ENCODE results near the gene ERP27.

ERP27 gene

GRCh38 chr12:14879222-14879933, 59.0 kb downstream of the ERP27 start:
- H3K4ac ChIP-seq (ENCODE audit: low read depth, low read length): no peak overlapping the region
- H3K79me1 ChIP-seq (ENCODE audit: low read length): no peaks in the 10 kb centered on the region
- no peak overlapping the region for H3K4me2 ChIP-seq (ENCODE audit: low read length)
- WGBS (ENCODE audit: extremely low coverage, insufficient coverage, insufficient read length): no CpG with 5 or more reads among the region's 8 CpGs
- no peak overlapping the region for H3K27ac ChIP-seq (ENCODE audit: low read depth, low read length)
- H4K8ac ChIP-seq (ENCODE audit: low read depth, low read length): no peak overlapping the region
- no peaks in the 10 kb centered on the region for H3K36me3 ChIP-seq (ENCODE audit: control insufficient read depth in 1 of 2, insufficient read depth in 2 of 2, low read length in 2 of 2)
- H2BK5ac ChIP-seq (ENCODE audit: low read depth, low read length, poor library complexity): no peak overlapping the region
- H3K9ac ChIP-seq (ENCODE audit: low read length): no peak overlapping the region
- no peak overlapping the region for H3K23ac ChIP-seq (ENCODE audit: low read length)
- no peak overlapping the region for H2BK12ac ChIP-seq (ENCODE audit: low read length)
- H2AFZ ChIP-seq (ENCODE audit: insufficient read depth, low read length, poor library complexity): no peak overlapping the region
- DNase-seq: no peak
- H3K9me3 ChIP-seq (ENCODE audit: insufficient read depth, low read depth, low read length): no peaks in the 10 kb centered on the region
- H2BK120ac ChIP-seq (ENCODE audit: insufficient read depth, low read length, poor library complexity): no peak overlapping the region
- H4K91ac ChIP-seq (ENCODE audit: low read depth, low read length): no peak overlapping the region
- no peak overlapping the region for H3K18ac ChIP-seq (ENCODE audit: low read length)
- H3K27me3 ChIP-seq (ENCODE audit: insufficient read depth, low read length): no peaks in the 10 kb centered on the region
- no peaks in the 10 kb centered on the region for H3K79me2 ChIP-seq (ENCODE audit: control insufficient read depth, insufficient read depth, low read length, poor library complexity)
- no peak overlapping the region for H3K4me3 ChIP-seq (ENCODE audit: low read depth, low read length)
- no peaks in the 10 kb centered on the region for H3K4me1 ChIP-seq (ENCODE audit: control insufficient read depth in 1 of 2, insufficient read depth in 2 of 2, low read length in 2 of 2)
- no peak overlapping the region for H2AK5ac ChIP-seq (ENCODE audit: low read length)
- no peak overlapping the region for H3K14ac ChIP-seq (ENCODE audit: low read length)
- no peak overlapping the region for H4K12ac ChIP-seq (ENCODE audit: low read depth, low read length)

DNA sequence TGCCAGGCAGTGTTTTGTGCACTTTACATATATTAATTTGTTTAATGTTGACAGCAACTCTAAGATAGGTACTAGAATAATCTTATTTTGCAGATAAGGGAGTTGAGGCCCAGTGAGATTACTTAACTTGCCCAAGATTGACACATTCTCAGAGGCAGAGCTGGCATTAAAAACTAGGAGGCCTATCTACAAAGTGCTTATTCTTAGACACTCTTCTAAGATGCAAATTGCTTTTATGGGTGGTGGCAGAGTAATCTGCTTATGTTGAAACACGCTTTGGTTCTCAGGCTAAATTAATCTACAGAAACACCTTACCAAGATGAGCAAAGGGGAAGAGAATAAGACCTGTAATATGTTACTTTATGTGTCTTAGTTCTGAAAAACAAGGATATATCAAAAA, 59.8 kb downstream of the ERP27 start:
- Histone ChIP-seq H3K27ac (ENCODE audit: low read depth, low read length) (no peak overlapping the region), H3K4me1 (ENCODE audit: control insufficient read depth in 1 of 2, insufficient read depth in 2 of 2, low read length in 2 of 2) (no peaks in the 10 kb centered on the region), H4K12ac (ENCODE audit: low read depth, low read length) (no peak overlapping the region), H4K8ac (ENCODE audit: low read depth, low read length) (no peak overlapping the region), H3K4me3 (ENCODE audit: low read depth, low read length) (no peak overlapping the region), H2BK5ac (ENCODE audit: low read depth, low read length, poor library complexity) (no peak overlapping the region), H3K9me3 (ENCODE audit: insufficient read depth, low read depth, low read length) (no peaks in the 10 kb centered on the region), H3K36me3 (ENCODE audit: control insufficient read depth in 1 of 2, insufficient read depth in 2 of 2, low read length in 2 of 2) (no peaks in the 10 kb centered on the region), H4K91ac (ENCODE audit: low read depth, low read length) (no peak overlapping the region), H3K79me2 (ENCODE audit: control insufficient read depth, insufficient read depth, low read length, poor library complexity) (no peaks in the 10 kb centered on the region), H2AFZ (ENCODE audit: insufficient read depth, low read length, poor library complexity) (no peak overlapping the region), H3K27me3 (ENCODE audit: insufficient read depth, low read length) (no peaks in the 10 kb centered on the region), H3K23ac (ENCODE audit: low read length) (no peak overlapping the region), H3K9ac (ENCODE audit: low read length) (no peak overlapping the region), H2AK5ac (ENCODE audit: low read length) (no peak overlapping the region), H3K18ac (ENCODE audit: low read length) (no peak overlapping the region), H3K14ac (ENCODE audit: low read length) (no peak overlapping the region), H2BK120ac (ENCODE audit: insufficient read depth, low read length, poor library complexity) (no peak overlapping the region), H3K79me1 (ENCODE audit: low read length) (no peaks in the 10 kb centered on the region), H3K4me2 (ENCODE audit: low read length) (no peak overlapping the region), H3K4ac (ENCODE audit: low read depth, low read length) (no peak overlapping the region), H2BK12ac (ENCODE audit: low read length) (no peak overlapping the region)
- DNase-seq: no peak
- WGBS (ENCODE audit: extremely low coverage, insufficient coverage, insufficient read length): no CpG with 5 or more reads among the region's 1 CpG

GRCh38 chr12:14876833-14877232, 61.5 kb downstream of the ERP27 start:
- H3K14ac ChIP-seq (ENCODE audit: low read length): no peak overlapping the region
- H3K9me3 ChIP-seq (ENCODE audit: insufficient read depth, low read depth, low read length): no peaks in the 10 kb centered on the region
- no peak overlapping the region for H4K91ac ChIP-seq (ENCODE audit: low read depth, low read length)
- H3K18ac ChIP-seq (ENCODE audit: low read length): no peak overlapping the region
- H2AFZ ChIP-seq (ENCODE audit: insufficient read depth, low read length, poor library complexity): no peak overlapping the region
- no peak for DNase-seq
- no peaks in the 10 kb centered on the region for H3K4me1 ChIP-seq (ENCODE audit: control insufficient read depth in 1 of 2, insufficient read depth in 2 of 2, low read length in 2 of 2)
- no peaks in the 10 kb centered on the region for H3K36me3 ChIP-seq (ENCODE audit: control insufficient read depth in 1 of 2, insufficient read depth in 2 of 2, low read length in 2 of 2)
- H4K12ac ChIP-seq (ENCODE audit: low read depth, low read length): no peak overlapping the region
- no peak overlapping the region for H4K8ac ChIP-seq (ENCODE audit: low read depth, low read length)
- H2AK5ac ChIP-seq (ENCODE audit: low read length): no peak overlapping the region
- H2BK120ac ChIP-seq (ENCODE audit: insufficient read depth, low read length, poor library complexity): no peak overlapping the region
- H3K4me2 ChIP-seq (ENCODE audit: low read length): no peak overlapping the region
- no peak overlapping the region for H2BK12ac ChIP-seq (ENCODE audit: low read length)
- H3K79me1 ChIP-seq (ENCODE audit: low read length): no peaks in the 10 kb centered on the region
- H2BK5ac ChIP-seq (ENCODE audit: low read depth, low read length, poor library complexity): no peak overlapping the region
- no peak overlapping the region for H3K4ac ChIP-seq (ENCODE audit: low read depth, low read length)
- H3K9ac ChIP-seq (ENCODE audit: low read length): no peak overlapping the region
- no peak overlapping the region for H3K27ac ChIP-seq (ENCODE audit: low read depth, low read length)
- H3K27me3 ChIP-seq (ENCODE audit: insufficient read depth, low read length): no peaks in the 10 kb centered on the region
- no CpG with 5 or more reads among the region's 2 CpGs for WGBS (ENCODE audit: extremely low coverage, insufficient coverage, insufficient read length)
- no peaks in the 10 kb centered on the region for H3K79me2 ChIP-seq (ENCODE audit: control insufficient read depth, insufficient read depth, low read length, poor library complexity)
- no peak overlapping the region for H3K4me3 ChIP-seq (ENCODE audit: low read depth, low read length)
- no peak overlapping the region for H3K23ac ChIP-seq (ENCODE audit: low read length)

DNA sequence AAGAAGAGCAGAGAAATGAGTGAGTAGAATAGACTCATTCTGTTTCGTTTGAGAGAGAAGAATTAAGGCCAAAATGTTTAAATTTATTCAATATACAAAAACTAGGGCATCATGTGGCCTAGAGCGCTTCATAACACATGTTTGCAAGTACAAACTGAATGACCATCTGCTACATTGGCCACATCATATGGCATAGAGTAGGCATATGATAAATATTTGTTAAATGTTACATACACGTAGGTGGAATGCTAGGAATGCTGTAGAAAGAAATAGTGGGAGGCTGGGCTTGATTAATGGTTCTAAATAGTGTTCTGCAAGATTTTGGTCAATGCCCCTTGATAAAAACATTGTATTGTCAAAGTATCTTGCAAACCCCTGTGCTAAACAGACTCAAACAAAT, 63.5 kb downstream of the ERP27 start:
- no peaks in the 10 kb centered on the region for H3K4me1 ChIP-seq (ENCODE audit: control insufficient read depth in 1 of 2, insufficient read depth in 2 of 2, low read length in 2 of 2)
- H3K4me3 ChIP-seq (ENCODE audit: low read depth, low read length): no peak overlapping the region
- H4K91ac ChIP-seq (ENCODE audit: low read depth, low read length): no peak overlapping the region
- H3K9me3 ChIP-seq (ENCODE audit: insufficient read depth, low read depth, low read length): no peaks in the 10 kb centered on the region
- no peak overlapping the region for H3K23ac ChIP-seq (ENCODE audit: low read length)
- H4K12ac ChIP-seq (ENCODE audit: low read depth, low read length): no peak overlapping the region
- no peak overlapping the region for H3K4ac ChIP-seq (ENCODE audit: low read depth, low read length)
- no peak overlapping the region for H2BK12ac ChIP-seq (ENCODE audit: low read length)
- H3K9ac ChIP-seq (ENCODE audit: low read length): no peak overlapping the region
- no peak overlapping the region for H2AK5ac ChIP-seq (ENCODE audit: low read length)
- H3K79me2 ChIP-seq (ENCODE audit: control insufficient read depth, insufficient read depth, low read length, poor library complexity): no peaks in the 10 kb centered on the region
- no peak for DNase-seq
- H4K8ac ChIP-seq (ENCODE audit: low read depth, low read length): no peak overlapping the region
- no peak overlapping the region for H3K14ac ChIP-seq (ENCODE audit: low read length)
- no peak overlapping the region for H3K4me2 ChIP-seq (ENCODE audit: low read length)
- no peak overlapping the region for H3K27ac ChIP-seq (ENCODE audit: low read depth, low read length)
- H3K27me3 ChIP-seq (ENCODE audit: insufficient read depth, low read length): no peaks in the 10 kb centered on the region
- no peak overlapping the region for H2AFZ ChIP-seq (ENCODE audit: insufficient read depth, low read length, poor library complexity)
- H3K18ac ChIP-seq (ENCODE audit: low read length): no peak overlapping the region
- WGBS (ENCODE audit: extremely low coverage, insufficient coverage, insufficient read length): no CpG with 5 or more reads among the region's 3 CpGs
- no peak overlapping the region for H2BK5ac ChIP-seq (ENCODE audit: low read depth, low read length, poor library complexity)
- H3K36me3 ChIP-seq (ENCODE audit: control insufficient read depth in 1 of 2, insufficient read depth in 2 of 2, low read length in 2 of 2): no peaks in the 10 kb centered on the region
- no peaks in the 10 kb centered on the region for H3K79me1 ChIP-seq (ENCODE audit: low read length)
- no peak overlapping the region for H2BK120ac ChIP-seq (ENCODE audit: insufficient read depth, low read length, poor library complexity)

Data from trophoblast cell (in vitro differentiated cells and primary cell).